HCT116 (cell line): ENCODE measurements around the gene EIF2B5. TPM values are rescaled to one million over a fixed set of nuclear protein-coding genes. Genes with fewer than 3 reads are reported as not detected.

Experiments used
- ATAC-seq: fragments of 200-7000 bp; cut with Tn5 transposase; 2 replicates; pipeline ENCODE4 v1.9.1; 2020; ENCODE audit warnings: mild to moderate bottlenecking, moderate library complexity
- BruUV-seq: library from RNA; stranded (reverse); fragments of 400-500 nt; replicated peaks from 2 replicates; lab custom pipeline; 2021; lab: Mats Ljungman, UMichigan
- CTCF ChIA-PET: fragments of 300-600 bp; sonication (Branson Sonifier 250); formaldehyde crosslinking; loops from one replicate; lab custom pipeline; 2021; ENCODE audit warnings: antibody characterized with exemption; lab: Charles Lee
- POLR2A ChIA-PET: fragments of 300-600, 350-600 bp; sonication (Branson Sonifier 250); formaldehyde crosslinking; loops from one replicate; lab custom pipeline; 2021; ENCODE audit warnings: antibody characterized with exemption; lab: Charles Lee
- RAD21 ChIA-PET, 2 experiments: fragments of 300-600 bp; sonication (Branson Sonifier 250); formaldehyde crosslinking; loops; one replicate each; lab custom pipeline; 2023; ENCODE audit warnings: low total read pairs in 2 of 2; ENCODE audit not compliant: uncharacterized antibody in 2 of 2, unreplicated experiment in 2 of 2, low non-redundant PET in 1 of 2; lab: Charles Lee
- DNase-seq: peaks from one replicate; pipeline ENCODE4 v3.0.0-alpha.2; 2010; ENCODE audit warnings: low read depth, low spot score
- H2AFZ ChIP-seq: fragments of 200-600 bp; shearing (Covaris generic), sonication (generic); 2 replicates; pipeline ENCODE4 v1.6.1; 2017; ENCODE audit warnings: low read depth, mixed run types, mixed read lengths, antibody characterized with exemption, low read length; ENCODE audit not compliant: poor library complexity, severe bottlenecking
- H3K27ac ChIP-seq: 2 replicates; pipeline ENCODE4 v1.5.1; 2012; ENCODE audit warnings: low read depth, low read length
- H3K27me3 ChIP-seq: fragments of 200-600 bp; sonication (generic); 2 replicates; pipeline ENCODE4 v1.6.1; 2016; ENCODE audit warnings: mixed run types, low read length, mixed read lengths; ENCODE audit not compliant: insufficient read depth
- H3K36me3 ChIP-seq, 2 experiments: fragments of 200-500 bp in 1 of 2; fragments of 200-600 bp in 1 of 2; sonication (Bioruptor generic) in 1 of 2; sonication (generic) in 1 of 2; 2 replicates each; pipeline versions ENCODE4 v1.5.1 to v1.6.1; 2014 to 2016; ENCODE audit warnings: low read length in 2 of 2, inconsistent platforms in 1 of 2, mixed read lengths in 1 of 2, mixed run types in 1 of 2; ENCODE audit not compliant: insufficient read depth in 2 of 2, control insufficient read depth in 1 of 2
- H3K4me1 ChIP-seq, 2 experiments: fragments of 200-600 bp in 1 of 2; sonication (generic) in 1 of 2; 2 replicates each; pipeline versions ENCODE4 v1.5.1 to v1.6.1; 2012 to 2017; ENCODE audit warnings: low read length in 2 of 2, inconsistent platforms in 1 of 2, mild to moderate bottlenecking in 1 of 2, mixed read lengths in 1 of 2, mixed run types in 1 of 2, moderate library complexity in 1 of 2; ENCODE audit not compliant: insufficient read depth in 2 of 2, control insufficient read depth in 1 of 2
- H3K4me2 ChIP-seq: fragments of 200-600 bp; sonication (generic); 2 replicates; pipeline ENCODE4 v1.6.1; 2017; ENCODE audit warnings: mixed run types, low read length, mixed read lengths
- H3K4me3 ChIP-seq, 2 experiments: fragments of 200-600 bp in 1 of 2; sonication (generic) in 1 of 2; replicated peaks in 1 of 2; 2 replicates each; pipeline ENCODE4 v1.5.1; 2011 to 2016; ENCODE audit warnings: low read length in 2 of 2, control low read depth in 1 of 2, low read depth in 1 of 2, mild to moderate bottlenecking in 1 of 2, mixed read lengths in 1 of 2, mixed run types in 1 of 2
- H3K79me2 ChIP-seq: fragments of 200-600 bp; sonication (generic); 2 replicates; pipeline ENCODE4 v1.6.1; 2017; ENCODE audit warnings: mild to moderate bottlenecking, mixed run types, low read length, moderate library complexity, mixed read lengths; ENCODE audit not compliant: insufficient read depth
- H3K9ac ChIP-seq: fragments of 200-600 bp; sonication (generic); 2 replicates; pipeline ENCODE4 v1.6.1; 2016; ENCODE audit warnings: low read length, mixed read lengths
- H3K9me2 ChIP-seq: fragments of 200-600 bp; sonication (generic), shearing (Covaris generic); 2 replicates; pipeline ENCODE4 v1.6.1; 2017; ENCODE audit warnings: mixed run types, mild to moderate bottlenecking, moderate library complexity; ENCODE audit not compliant: insufficient read depth
- H3K9me3 ChIP-seq, 2 experiments: fragments of 200-500 bp in 1 of 2; fragments of 200-600 bp in 1 of 2; sonication (Bioruptor generic) in 1 of 2; sonication (generic) in 1 of 2; 2 replicates each; pipeline ENCODE4 v1.6.1; 2014 to 2017; ENCODE audit warnings: low read length in 2 of 2, mixed read lengths in 2 of 2, inconsistent platforms in 1 of 2, low read depth in 1 of 2, mild to moderate bottlenecking in 1 of 2, mixed run types in 1 of 2, moderate library complexity in 1 of 2; ENCODE audit not compliant: control insufficient read depth in 1 of 2, insufficient read depth in 1 of 2
- H4K20me1 ChIP-seq: fragments of 200-600 bp; sonication (generic), shearing (Covaris generic); 2 replicates; pipeline ENCODE4 v1.6.1; 2017; ENCODE audit warnings: mixed run types, mild to moderate bottlenecking, moderate library complexity; ENCODE audit not compliant: insufficient read depth
- CBX3 ChIP-seq: IDR thresholded peaks from 2 replicates; pipeline ENCODE4 v1.6.1; 2012; ENCODE audit warnings: low read depth
- CEBPB ChIP-seq: IDR thresholded peaks from 2 replicates; pipeline ENCODE4 v1.6.1; 2012; ENCODE audit warnings: low read depth
- ELF1 ChIP-seq: IDR thresholded peaks from 2 replicates; pipeline ENCODE4 v1.6.1; 2012; ENCODE audit warnings: low read depth, borderline replicate concordance
- EZH2 ChIP-seq: fragments of 200-600 bp; sonication (generic); IDR thresholded peaks from 2 replicates; pipeline ENCODE4 v1.6.1; 2017; ENCODE audit warnings: antibody characterized with exemption, mixed run types
- EZH2phosphoT487 ChIP-seq: fragments of 200-600 bp; IDR thresholded peaks from 2 replicates; pipeline ENCODE4 v1.6.1; 2018; ENCODE audit warnings: antibody characterized with exemption, borderline replicate concordance
- JUND ChIP-seq: IDR thresholded peaks from 2 replicates; pipeline ENCODE4 v1.6.1; 2012
- POLR2AphosphoS5 ChIP-seq: IDR thresholded peaks from 2 replicates; pipeline ENCODE4 v1.6.1; 2011; ENCODE audit warnings: mild to moderate bottlenecking, low read depth, low read length, moderate library complexity
- RAD21 ChIP-seq: IDR thresholded peaks from 2 replicates; pipeline ENCODE4 v1.6.1; 2012; ENCODE audit warnings: low read depth, mild to moderate bottlenecking
- SP1 ChIP-seq: IDR thresholded peaks from 2 replicates; pipeline ENCODE4 v1.6.1; 2012; ENCODE audit warnings: low read depth
- SRF ChIP-seq: IDR thresholded peaks from 2 replicates; pipeline ENCODE4 v1.6.1; 2012; ENCODE audit warnings: low read depth
- TCF7L2 ChIP-seq: IDR thresholded peaks from 2 replicates; pipeline ENCODE4 v1.7.0; 2011; ENCODE audit warnings: borderline replicate concordance, inconsistent platforms; ENCODE audit not compliant: insufficient read depth, insufficient read length; ENCODE audit errors: extremely low read depth
- ZNF274 ChIP-seq: fragments of 200-500 bp; sonication (Bioruptor generic); IDR thresholded peaks from 2 replicates; pipeline ENCODE4 v1.6.1; 2014; ENCODE audit warnings: mild to moderate bottlenecking, low read depth, low read length, inconsistent platforms
- intact Hi-C: fragments of 100-400 bp; cut with micrococcal nuclease; formaldehyde crosslinking; loops from 2 replicates; pipeline ENCODE4 v1.10.0; 2022
- total RNA-seq: library from RNA; stranded (reverse); gene quantifications from one replicate; pipeline ENCODE4 v1.2.1, GENCODE V29; 2021; ENCODE audit not compliant: unreplicated experiment
- TF ChIP-seq, protein P1 (sequence below), 3 experiments: fragments of 200-600 bp in 1 of 3; sonication (generic) in 1 of 3; IDR thresholded peaks in 2 of 3; conservative IDR thresholded peaks in 1 of 3; 2 replicates each; pipeline ENCODE4 v1.5.1; 2012 to 2017; ENCODE audit warnings: low read depth in 2 of 3, low read length in 2 of 3, antibody characterized with exemption in 1 of 3, borderline replicate concordance in 1 of 3, control low read depth in 1 of 3, mild to moderate bottlenecking in 1 of 3, mixed read lengths in 1 of 3, mixed run types in 1 of 3, moderate library complexity in 1 of 3; ENCODE audit not compliant: insufficient read depth in 1 of 3
- TF ChIP-seq, protein P2 (sequence below): IDR thresholded peaks from 2 replicates; pipeline ENCODE4 v1.6.1; 2012

EIF2B5 gene
- total RNA-seq, 1 experiment from 2014 or later, result 50.3 TPM

DNA sequence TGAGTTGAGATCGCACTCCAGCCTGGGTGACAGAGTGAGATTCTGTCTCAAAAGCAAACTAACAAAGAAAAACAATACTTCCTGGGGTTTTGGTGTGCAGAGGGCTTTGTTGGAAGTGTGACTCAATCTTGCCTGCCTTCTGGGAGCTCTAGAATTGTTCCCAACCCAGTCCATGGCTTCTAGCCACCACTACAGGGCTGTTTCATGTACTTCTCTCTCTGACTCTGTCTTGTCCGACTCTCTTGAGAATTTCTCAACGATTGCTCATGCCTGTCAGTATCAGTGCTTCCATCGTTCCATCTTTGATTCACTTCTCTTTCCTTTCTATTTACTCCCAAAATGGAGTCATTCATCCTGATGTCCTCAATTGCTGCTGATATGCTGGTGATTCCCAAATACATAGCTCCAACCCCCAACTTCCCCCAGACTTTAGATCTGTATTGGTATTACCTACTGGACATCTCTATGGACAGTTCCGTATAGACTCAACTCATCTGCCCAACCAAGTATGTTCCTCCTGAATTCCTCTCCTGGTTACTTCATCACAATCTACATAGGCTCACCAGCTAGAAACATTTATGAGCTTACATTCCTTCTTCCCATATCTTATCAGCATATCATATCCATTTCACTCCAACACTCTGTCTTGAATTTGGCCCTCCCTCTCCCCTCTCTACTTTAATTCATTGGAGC is 37.7 kb downstream of the EIF2B5 start (continued):
- TF ChIP-seq, protein P1, sequence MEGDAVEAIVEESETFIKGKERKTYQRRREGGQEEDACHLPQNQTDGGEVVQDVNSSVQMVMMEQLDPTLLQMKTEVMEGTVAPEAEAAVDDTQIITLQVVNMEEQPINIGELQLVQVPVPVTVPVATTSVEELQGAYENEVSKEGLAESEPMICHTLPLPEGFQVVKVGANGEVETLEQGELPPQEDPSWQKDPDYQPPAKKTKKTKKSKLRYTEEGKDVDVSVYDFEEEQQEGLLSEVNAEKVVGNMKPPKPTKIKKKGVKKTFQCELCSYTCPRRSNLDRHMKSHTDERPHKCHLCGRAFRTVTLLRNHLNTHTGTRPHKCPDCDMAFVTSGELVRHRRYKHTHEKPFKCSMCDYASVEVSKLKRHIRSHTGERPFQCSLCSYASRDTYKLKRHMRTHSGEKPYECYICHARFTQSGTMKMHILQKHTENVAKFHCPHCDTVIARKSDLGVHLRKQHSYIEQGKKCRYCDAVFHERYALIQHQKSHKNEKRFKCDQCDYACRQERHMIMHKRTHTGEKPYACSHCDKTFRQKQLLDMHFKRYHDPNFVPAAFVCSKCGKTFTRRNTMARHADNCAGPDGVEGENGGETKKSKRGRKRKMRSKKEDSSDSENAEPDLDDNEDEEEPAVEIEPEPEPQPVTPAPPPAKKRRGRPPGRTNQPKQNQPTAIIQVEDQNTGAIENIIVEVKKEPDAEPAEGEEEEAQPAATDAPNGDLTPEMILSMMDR (IDR thresholded peaks at IDR 0.05 in 2 of 3, conservative IDR thresholded peaks at IDR 0.05 in 1 of 3; ENCODE audit: borderline replicate concordance in 1 of 3, insufficient read depth in 1 of 3, low read depth in 2 of 3, low read length in 2 of 3), result no peak
- TF ChIP-seq RAD21, result no peak
- TF ChIP-seq JUND, result no peak
- no peak for TF ChIP-seq POLR2AphosphoS5

DNA sequence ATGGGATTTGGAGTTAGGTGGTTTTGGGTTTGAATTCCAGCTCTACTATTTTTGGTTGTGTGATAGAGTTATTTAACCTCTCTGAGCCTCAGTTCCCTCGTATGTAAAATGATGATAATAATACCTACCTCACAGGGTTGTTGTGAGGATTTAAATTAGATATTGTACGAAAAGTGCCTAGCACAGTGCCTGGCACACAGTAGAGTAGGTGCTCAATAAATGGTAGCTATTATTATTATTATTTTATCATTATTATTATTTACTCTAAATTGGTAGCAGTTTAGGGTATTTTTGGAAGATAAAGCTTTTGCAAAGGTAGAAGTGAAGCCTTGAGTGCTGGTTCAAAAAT is 38.2 kb downstream of the EIF2B5 start:
- Histone ChIP-seq H4K20me1 (no peaks in the 10 kb centered on the region), H3K4me2 (no peak overlapping the region), H3K4me3 (no peak overlapping the region), H3K27ac (no peak overlapping the region), H3K9me3 (no peaks in the 10 kb centered on the region), H3K9me2 (no peaks in the 10 kb centered on the region), H3K4me1 (peaks cover 10 to 30% of the 10 kb centered on the region in 2 experiments), H2AFZ (no peak overlapping the region), H3K27me3 (no peaks in the 10 kb centered on the region), H3K79me2 (peaks cover 37% of the 10 kb centered on the region), H3K9ac (no peak overlapping the region), H3K36me3 (peaks cover 5 to 16% of the 10 kb centered on the region in 2 experiments)
- RAD21 ChIA-PET, result no interaction called here
- BruUV-seq, result no TSS peak
- POLR2A ChIA-PET, result no interaction called here
- intact Hi-C loops, result no loop called here
- ATAC-seq (no peak), DNase-seq (no peak)
- CTCF ChIA-PET, result no interaction called here
- TF ChIP-seq SP1 (no peak), TCF7L2 (no peak), EZH2phosphoT487 (no peak), SRF (no peak), ELF1 (no peak), ZNF274 (no peak), CEBPB (no peak), EZH2 (no peak), CBX3 (no peak), POLR2AphosphoS5 (no peak)
- TF ChIP-seq, protein P1 (IDR thresholded peaks at IDR 0.05 in 2 of 3, conservative IDR thresholded peaks at IDR 0.05 in 1 of 3; ENCODE audit: borderline replicate concordance in 1 of 3, insufficient read depth in 1 of 3, low read depth in 2 of 3, low read length in 2 of 3), result no peak
- TF ChIP-seq, protein P2, sequence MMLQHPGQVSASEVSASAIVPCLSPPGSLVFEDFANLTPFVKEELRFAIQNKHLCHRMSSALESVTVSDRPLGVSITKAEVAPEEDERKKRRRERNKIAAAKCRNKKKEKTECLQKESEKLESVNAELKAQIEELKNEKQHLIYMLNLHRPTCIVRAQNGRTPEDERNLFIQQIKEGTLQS, result no peak
